ENCODE data around the gene JAKMIP2.

JAKMIP2 gene

DNA sequence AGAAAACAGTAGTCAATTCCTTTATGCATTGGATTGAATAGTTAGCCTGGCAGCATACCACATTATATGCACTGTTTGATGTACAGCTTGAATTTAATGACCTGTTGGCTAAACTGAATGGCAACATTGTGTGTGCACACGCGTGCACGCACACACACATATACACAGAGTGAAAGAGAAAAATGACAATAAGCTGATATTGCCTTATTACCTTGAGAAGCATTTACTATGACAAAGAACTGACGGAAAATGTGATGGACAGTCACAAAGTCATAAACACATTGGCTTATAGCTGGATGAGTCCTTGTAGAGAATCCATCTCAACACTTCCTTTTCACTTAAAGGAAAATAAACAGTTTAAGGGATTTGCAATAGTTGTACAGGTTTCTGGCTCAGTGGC, 15.5 kb downstream of the JAKMIP2 start:
- no peak overlapping the region for H3K4me3 ChIP-seq (ENCODE audit: low read length)
- no peak for TF ChIP-seq ZNF274 (IDR thresholded peaks at IDR 0.05; ENCODE audit: low read depth, low read length)

DNA sequence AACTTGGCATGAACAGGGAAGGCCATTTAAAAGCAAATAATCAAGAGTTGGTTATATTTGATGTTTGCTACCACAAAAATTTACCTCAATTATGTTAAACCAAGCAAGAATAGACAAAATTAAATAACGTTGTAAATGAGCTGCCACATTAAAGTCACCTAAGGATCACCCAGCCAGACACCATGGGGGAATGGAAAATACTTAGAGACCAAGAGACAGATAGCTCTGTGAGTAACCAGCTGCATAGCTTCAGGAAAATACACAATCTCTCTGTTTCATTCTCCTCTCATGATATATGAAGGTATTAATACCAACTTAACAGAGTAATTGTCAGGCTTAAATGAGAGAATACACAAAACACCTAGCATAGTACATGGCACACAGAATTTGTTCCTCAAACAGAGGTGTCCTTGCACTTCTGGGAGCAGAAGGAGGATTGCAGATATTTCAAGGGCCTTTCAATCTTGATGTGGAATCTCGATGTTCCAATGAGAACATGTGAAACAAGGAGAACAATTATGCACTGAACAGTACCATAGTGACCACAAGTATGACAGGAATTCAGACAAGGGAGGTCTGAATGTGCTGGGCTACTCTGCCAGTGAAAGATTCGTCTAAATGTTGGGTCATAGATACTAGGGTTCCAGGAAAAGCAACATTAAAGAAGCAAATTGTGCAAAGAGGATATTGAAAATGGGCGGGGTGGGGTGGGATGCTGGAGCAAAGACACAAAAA, 18.6 kb downstream of the JAKMIP2 start:
- TF ChIP-seq ZNF274 (IDR thresholded peaks at IDR 0.05; ENCODE audit: low read depth, low read length): no peak
- H3K4me3 ChIP-seq (ENCODE audit: low read length): no peak overlapping the region

DNA sequence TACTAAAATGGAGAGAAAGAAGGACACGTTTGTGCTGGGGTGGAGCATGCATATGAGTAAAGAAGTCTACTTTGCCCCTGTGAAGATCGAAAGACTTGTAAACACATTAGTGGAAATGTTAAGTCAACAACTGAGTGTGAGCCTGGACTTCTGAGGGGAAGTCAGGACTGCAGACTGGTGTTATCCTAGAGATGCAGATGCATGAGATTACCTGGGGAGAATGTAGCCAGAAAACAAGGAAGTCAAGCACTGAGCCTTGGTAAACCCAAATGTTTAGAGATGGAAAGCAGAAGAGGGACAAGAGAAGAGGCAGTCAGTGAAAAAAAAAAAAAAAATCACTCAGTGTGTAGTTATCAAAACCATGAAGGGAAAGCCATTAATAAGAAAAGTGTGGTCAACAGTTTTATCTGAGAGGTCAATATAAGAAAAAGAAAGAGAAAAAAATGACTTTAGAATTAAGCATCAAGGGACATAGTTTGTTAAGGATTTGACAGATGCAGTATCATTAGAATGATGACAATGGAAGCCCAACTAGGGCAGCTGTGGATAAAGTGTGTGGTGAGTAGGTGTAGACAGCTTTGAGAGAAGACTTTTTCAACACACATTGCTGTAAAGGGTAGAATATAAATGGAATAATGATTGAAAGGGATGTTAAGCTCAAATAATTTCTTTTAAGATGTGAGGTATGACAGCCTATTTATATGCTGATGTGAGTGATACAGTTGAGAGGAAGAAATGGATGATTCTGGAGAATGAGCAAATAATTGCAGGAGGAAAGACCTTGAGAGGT, 22.2 kb downstream of the JAKMIP2 start:
- TF ChIP-seq ZNF274 (IDR thresholded peaks at IDR 0.05; ENCODE audit: low read depth, low read length): no peak
- H3K4me3 ChIP-seq (ENCODE audit: low read length): no peak overlapping the region

DNA sequence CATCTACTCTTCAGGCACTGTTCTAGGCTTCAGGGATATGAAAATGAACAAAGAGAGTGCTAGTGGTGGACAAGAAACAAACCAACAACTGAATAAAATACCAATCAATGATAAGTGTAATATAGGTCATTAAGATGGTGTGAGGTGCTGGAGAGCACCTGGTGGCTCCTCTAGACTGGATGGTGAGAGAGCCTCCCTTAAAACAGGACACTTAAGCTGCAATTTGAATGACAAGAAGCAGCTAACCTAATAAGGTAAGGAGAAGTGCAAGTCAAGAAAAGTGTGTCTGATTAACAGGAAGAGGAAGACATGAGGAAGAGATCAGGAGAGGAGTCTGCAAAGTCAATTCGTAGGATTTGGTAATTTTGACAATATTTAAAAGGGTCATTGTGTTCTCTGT, 23.1 kb downstream of the JAKMIP2 start:
- no peak overlapping the region for H3K4me3 ChIP-seq (ENCODE audit: low read length)
- no peak for TF ChIP-seq ZNF274 (IDR thresholded peaks at IDR 0.05; ENCODE audit: low read depth, low read length)

- no peak for TF ChIP-seq ZNF274 (IDR thresholded peaks at IDR 0.05; ENCODE audit: low read depth, low read length)
- H3K4me3 ChIP-seq (ENCODE audit: low read length): no peak overlapping the region
Observed at GRCh38 chr5:147756566-147756965, 26.0 kb downstream of the JAKMIP2 start.

DNA sequence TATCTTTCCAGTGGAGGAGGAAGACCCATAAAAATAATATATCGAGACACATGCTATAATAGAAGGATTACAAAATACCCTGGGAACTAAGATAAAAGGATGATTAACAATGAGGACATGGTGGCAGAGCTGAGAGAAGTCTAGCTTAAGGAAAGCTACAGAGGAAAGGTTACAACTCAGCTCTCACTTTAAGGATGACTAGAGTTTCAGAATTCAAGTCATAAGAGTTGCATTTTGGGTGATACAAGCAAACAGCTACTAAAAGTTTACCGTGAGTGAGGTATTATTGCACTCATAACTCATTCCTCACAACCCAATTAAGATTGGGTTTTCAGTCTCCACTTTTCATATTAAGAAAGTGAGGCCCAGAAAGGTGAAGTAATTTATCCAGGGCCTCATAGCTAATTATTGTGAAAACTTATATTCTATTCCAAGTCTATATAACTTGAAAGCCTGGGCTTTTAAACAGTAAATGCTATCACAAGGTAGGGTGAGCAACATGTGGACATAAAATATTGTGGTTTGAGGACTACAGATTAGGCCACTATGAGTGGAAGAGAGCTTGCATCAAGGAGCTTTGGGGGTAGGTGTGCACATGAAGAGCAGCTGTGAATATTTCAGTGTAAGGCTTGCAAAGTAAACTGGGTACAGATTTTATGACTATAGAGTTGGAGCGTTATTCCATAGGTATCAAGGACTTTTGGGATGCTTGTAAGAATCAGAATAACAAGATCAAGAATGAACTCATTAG, 28.0 kb downstream of the JAKMIP2 start:
- no peak overlapping the region for H3K4me3 ChIP-seq (ENCODE audit: low read length)
- TF ChIP-seq ZNF274 (IDR thresholded peaks at IDR 0.05; ENCODE audit: low read depth, low read length): no peak

DNA sequence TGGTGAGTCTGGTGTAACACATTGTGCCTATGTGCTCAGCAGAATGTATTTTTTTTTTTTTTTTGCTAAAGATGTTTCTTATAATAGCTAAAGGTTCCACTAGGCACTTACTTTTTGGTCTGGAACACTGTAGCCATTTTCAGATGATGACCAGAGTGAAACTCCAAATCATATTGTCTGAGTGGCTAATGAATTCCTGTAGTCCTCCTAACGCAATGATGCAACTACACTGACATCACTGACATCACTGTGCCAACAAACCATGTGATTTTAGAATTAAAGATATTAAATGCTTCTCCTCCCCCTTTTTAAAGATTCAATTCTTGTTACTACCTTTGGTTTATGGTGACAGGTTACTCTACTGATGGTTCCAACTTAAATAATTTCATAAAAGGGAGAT, 28.8 kb downstream of the JAKMIP2 start:
- no peak overlapping the region for H3K4me3 ChIP-seq (ENCODE audit: low read length)
- TF ChIP-seq ZNF274 (IDR thresholded peaks at IDR 0.05; ENCODE audit: low read depth, low read length): no peak

GRCh38 chr5:147752666-147753290, 29.8 kb downstream of the JAKMIP2 start:
- no peak overlapping the region for H3K4me3 ChIP-seq (ENCODE audit: low read length)
- TF ChIP-seq ZNF274 (IDR thresholded peaks at IDR 0.05; ENCODE audit: low read depth, low read length): no peak

GRCh38 chr5:147752033-147752432, 30.5 kb downstream of the JAKMIP2 start:
- H3K4me3 ChIP-seq (ENCODE audit: low read length): no peak overlapping the region
- no peak for TF ChIP-seq ZNF274 (IDR thresholded peaks at IDR 0.05; ENCODE audit: low read depth, low read length)

GRCh38 chr5:147751156-147751830, 31.2 kb downstream of the JAKMIP2 start:
- no peak for TF ChIP-seq ZNF274 (IDR thresholded peaks at IDR 0.05; ENCODE audit: low read depth, low read length)
- H3K4me3 ChIP-seq (ENCODE audit: low read length): no peak overlapping the region

DNA sequence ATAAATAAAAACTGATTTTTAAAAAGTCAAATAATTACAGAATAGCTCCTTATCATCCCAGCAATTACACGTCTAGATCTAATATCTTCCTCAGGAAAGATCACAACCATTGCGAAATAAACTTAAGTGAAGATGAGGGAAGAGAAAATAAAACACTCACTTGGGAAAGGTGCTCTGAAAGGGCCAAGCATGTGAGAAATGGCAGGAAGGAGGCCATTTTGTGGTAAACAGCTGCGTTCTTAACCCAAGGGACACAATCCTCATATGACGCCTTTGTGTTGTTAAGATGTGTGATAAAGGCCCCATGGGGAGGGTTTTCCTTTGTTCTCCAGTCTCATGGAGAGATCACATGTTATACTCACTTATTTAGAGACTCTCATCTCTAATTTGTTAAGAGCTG, 32.5 kb downstream of the JAKMIP2 start:
- TF ChIP-seq ZNF274 (IDR thresholded peaks at IDR 0.05; ENCODE audit: low read depth, low read length): no peak
- no peak overlapping the region for H3K4me3 ChIP-seq (ENCODE audit: low read length)

DNA sequence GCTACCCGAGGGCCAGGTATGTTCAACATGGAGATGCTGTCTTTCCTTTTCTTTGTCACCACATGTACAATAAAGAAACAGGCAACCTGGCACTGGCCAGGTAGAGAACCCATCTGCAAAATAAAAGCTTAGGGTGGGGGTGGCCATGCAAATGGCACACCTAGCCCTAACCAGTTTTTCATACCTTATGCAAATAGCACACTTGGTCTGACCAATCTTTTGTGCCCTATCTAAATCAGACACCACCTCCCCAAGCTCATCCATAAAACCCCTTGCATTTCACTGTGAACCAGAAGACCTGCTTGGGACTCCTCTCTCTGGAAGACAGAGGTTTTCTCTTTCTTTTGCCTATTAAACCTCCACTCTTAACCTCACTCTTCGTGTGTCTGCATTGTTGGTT, 33.9 kb downstream of the JAKMIP2 start:
- no peak for TF ChIP-seq ZNF274 (IDR thresholded peaks at IDR 0.05; ENCODE audit: low read depth, low read length)
- no peak overlapping the region for H3K4me3 ChIP-seq (ENCODE audit: low read length)

DNA sequence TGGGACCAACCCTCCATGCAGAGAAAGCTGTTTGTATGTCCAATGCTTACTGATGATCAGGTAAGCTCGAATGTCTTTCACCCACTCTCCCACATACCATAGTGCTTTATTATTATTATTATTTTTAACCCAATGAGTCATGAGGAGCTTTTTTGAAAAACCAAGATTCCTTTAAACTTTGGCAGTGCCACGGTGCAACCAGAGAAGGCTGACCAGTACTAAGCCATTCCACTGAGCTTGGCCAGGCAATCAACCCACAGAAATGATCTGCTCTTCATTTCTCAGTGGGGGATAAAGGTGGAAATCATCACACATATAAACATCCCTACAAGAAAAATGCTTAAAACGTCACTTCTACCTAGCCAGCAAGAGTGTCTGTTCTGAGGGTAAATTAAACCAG, 35.5 kb downstream of the JAKMIP2 start:
- no peak for TF ChIP-seq ZNF274 (IDR thresholded peaks at IDR 0.05; ENCODE audit: low read depth, low read length)
- no peak overlapping the region for H3K4me3 ChIP-seq (ENCODE audit: low read length)
